ENCODE data around the gene ITGA6.

ITGA6 gene

GRCh38 chr2:172447811-172448493 is 20.6 kb downstream of the ITGA6 start:
- Histone ChIP-seq H3K79me2 (ENCODE audit: insufficient read depth, low read depth) (no peaks in the 10 kb centered on the region), H3K4me3 (IDR thresholded peaks at IDR 0.05; ENCODE audit: insufficient read depth, low read depth, low read length) (no peak overlapping the region), H3K27me3 (ENCODE audit: insufficient read depth, low read depth) (no peaks in the 10 kb centered on the region), H3K4me1 (ENCODE audit: low read depth, poor library complexity, severe bottlenecking) (peaks cover 19% of the 10 kb centered on the region), H3K4me2 (no peak overlapping the region), H3K36me3 (ENCODE audit: insufficient read depth) (no peaks in the 10 kb centered on the region), H2AFZ (ENCODE audit: low read depth) (no peak overlapping the region), H4K20me1 (ENCODE audit: insufficient read depth) (no peaks in the 10 kb centered on the region), H3K27ac (no peak overlapping the region), H3K9ac (no peak overlapping the region)
- TF ChIP-seq, protein P1, sequence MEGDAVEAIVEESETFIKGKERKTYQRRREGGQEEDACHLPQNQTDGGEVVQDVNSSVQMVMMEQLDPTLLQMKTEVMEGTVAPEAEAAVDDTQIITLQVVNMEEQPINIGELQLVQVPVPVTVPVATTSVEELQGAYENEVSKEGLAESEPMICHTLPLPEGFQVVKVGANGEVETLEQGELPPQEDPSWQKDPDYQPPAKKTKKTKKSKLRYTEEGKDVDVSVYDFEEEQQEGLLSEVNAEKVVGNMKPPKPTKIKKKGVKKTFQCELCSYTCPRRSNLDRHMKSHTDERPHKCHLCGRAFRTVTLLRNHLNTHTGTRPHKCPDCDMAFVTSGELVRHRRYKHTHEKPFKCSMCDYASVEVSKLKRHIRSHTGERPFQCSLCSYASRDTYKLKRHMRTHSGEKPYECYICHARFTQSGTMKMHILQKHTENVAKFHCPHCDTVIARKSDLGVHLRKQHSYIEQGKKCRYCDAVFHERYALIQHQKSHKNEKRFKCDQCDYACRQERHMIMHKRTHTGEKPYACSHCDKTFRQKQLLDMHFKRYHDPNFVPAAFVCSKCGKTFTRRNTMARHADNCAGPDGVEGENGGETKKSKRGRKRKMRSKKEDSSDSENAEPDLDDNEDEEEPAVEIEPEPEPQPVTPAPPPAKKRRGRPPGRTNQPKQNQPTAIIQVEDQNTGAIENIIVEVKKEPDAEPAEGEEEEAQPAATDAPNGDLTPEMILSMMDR (conservative IDR thresholded peaks at IDR 0.05; ENCODE audit: low read depth, low read length), result no peak

GRCh38 chr2:172448544-172449267 is 21.3 kb downstream of the ITGA6 start:
- no peak overlapping the region for H3K27ac ChIP-seq
- no peaks in the 10 kb centered on the region for H3K27me3 ChIP-seq (ENCODE audit: insufficient read depth, low read depth)
- TF ChIP-seq, protein P1 (conservative IDR thresholded peaks at IDR 0.05; ENCODE audit: low read depth, low read length), result no peak
- H3K79me2 ChIP-seq (ENCODE audit: insufficient read depth, low read depth), result no peaks in the 10 kb centered on the region
- H4K20me1 ChIP-seq (ENCODE audit: insufficient read depth), result no peaks in the 10 kb centered on the region
- H2AFZ ChIP-seq (ENCODE audit: low read depth), result no peak overlapping the region
- H3K4me2 ChIP-seq, result no peak overlapping the region
- H3K4me1 ChIP-seq (ENCODE audit: low read depth, poor library complexity, severe bottlenecking), result peaks cover 12% of the 10 kb centered on the region
- no peak overlapping the region for H3K4me3 ChIP-seq (IDR thresholded peaks at IDR 0.05; ENCODE audit: insufficient read depth, low read depth, low read length)
- H3K9ac ChIP-seq, result no peak overlapping the region
- no peaks in the 10 kb centered on the region for H3K36me3 ChIP-seq (ENCODE audit: insufficient read depth)

GRCh38 chr2:172449911-172450550 is 22.6 kb downstream of the ITGA6 start:
- H3K4me2 ChIP-seq, result no peak overlapping the region
- no peak overlapping the region for H3K27ac ChIP-seq
- H3K4me3 ChIP-seq (IDR thresholded peaks at IDR 0.05; ENCODE audit: insufficient read depth, low read depth, low read length), result no peak overlapping the region
- peaks cover 10% of the 10 kb centered on the region for H3K4me1 ChIP-seq (ENCODE audit: low read depth, poor library complexity, severe bottlenecking)
- no peaks in the 10 kb centered on the region for H4K20me1 ChIP-seq (ENCODE audit: insufficient read depth)
- H3K9ac ChIP-seq, result no peak overlapping the region
- no peak overlapping the region for H2AFZ ChIP-seq (ENCODE audit: low read depth)
- TF ChIP-seq, protein P1 (conservative IDR thresholded peaks at IDR 0.05; ENCODE audit: low read depth, low read length), result no peak
- no peaks in the 10 kb centered on the region for H3K36me3 ChIP-seq (ENCODE audit: insufficient read depth)
- H3K79me2 ChIP-seq (ENCODE audit: insufficient read depth, low read depth), result no peaks in the 10 kb centered on the region
- H3K27me3 ChIP-seq (ENCODE audit: insufficient read depth, low read depth), result no peaks in the 10 kb centered on the region

- Histone ChIP-seq H3K4me3 (IDR thresholded peaks at IDR 0.05; ENCODE audit: insufficient read depth, low read depth, low read length) (no peak overlapping the region), H3K79me2 (ENCODE audit: insufficient read depth, low read depth) (no peaks in the 10 kb centered on the region), H3K36me3 (ENCODE audit: insufficient read depth) (no peaks in the 10 kb centered on the region), H3K4me1 (ENCODE audit: low read depth, poor library complexity, severe bottlenecking) (peaks cover under 1% of the 10 kb centered on the region), H4K20me1 (ENCODE audit: insufficient read depth) (no peaks in the 10 kb centered on the region), H2AFZ (ENCODE audit: low read depth) (no peak overlapping the region), H3K27ac (no peak overlapping the region), H3K4me2 (no peak overlapping the region), H3K9ac (no peak overlapping the region), H3K27me3 (ENCODE audit: insufficient read depth, low read depth) (no peaks in the 10 kb centered on the region)
- TF ChIP-seq, protein P1 (conservative IDR thresholded peaks at IDR 0.05; ENCODE audit: low read depth, low read length), result no peak
Observed at GRCh38 chr2:172451923-172452322, 24.5 kb downstream of the ITGA6 start.
